ENCODE data around the gene CACNA1C. TPM values are rescaled to one million over a fixed set of nuclear protein-coding genes. Genes with fewer than 3 reads are reported as not detected.

CACNA1C gene
- total RNA-seq, 3 donors from 2014 or later = 2.6 to 11.8 (median 9.5) TPM

DNA sequence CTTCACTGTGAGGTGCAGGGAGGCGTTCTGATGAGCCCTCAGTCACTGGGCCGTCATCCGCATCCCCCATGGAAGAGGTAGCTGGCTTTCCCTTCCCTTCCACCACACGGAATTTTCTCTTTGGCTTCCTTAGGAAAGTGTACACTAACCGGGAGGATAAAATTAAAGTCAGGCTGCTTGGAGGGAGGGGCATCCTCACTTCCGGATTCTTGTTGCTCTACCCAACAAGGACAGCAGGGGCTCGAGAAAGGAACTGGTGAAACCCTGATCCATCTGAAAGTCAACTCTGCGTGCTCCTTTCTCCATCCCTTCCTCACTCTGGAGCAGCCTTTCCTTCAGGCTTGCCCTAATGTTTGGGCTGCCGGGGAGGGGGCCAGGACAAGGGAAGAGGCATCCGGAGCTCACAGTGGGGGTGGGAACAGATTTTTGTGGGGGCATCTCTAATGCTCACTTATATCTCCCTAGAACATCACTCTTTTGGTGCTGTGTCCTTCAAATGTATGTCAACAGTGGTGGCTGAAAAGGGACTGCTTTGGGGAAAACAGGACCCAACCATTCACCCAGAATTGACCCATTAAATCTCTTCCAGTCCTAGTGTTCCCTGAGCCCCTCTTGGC lies 640.6 kb downstream of the CACNA1C start:
- Histone ChIP-seq H3K9me3 (no peaks in the 10 kb centered on the region), H3K36me3 (no peaks in the 10 kb centered on the region), H3K27me3 (no peaks in the 10 kb centered on the region), H3K27ac (no peak overlapping the region), H3K4me1 (no peaks in the 10 kb centered on the region), H3K4me3 (no peak overlapping the region)
- DNase-seq (ENCODE audit: low spot score in 2 of 2) = no peak
- intact Hi-C loops (cut with DNase I; ENCODE audit: low total_unique reads) = no loop called here
- TF ChIP-seq, protein P1, sequence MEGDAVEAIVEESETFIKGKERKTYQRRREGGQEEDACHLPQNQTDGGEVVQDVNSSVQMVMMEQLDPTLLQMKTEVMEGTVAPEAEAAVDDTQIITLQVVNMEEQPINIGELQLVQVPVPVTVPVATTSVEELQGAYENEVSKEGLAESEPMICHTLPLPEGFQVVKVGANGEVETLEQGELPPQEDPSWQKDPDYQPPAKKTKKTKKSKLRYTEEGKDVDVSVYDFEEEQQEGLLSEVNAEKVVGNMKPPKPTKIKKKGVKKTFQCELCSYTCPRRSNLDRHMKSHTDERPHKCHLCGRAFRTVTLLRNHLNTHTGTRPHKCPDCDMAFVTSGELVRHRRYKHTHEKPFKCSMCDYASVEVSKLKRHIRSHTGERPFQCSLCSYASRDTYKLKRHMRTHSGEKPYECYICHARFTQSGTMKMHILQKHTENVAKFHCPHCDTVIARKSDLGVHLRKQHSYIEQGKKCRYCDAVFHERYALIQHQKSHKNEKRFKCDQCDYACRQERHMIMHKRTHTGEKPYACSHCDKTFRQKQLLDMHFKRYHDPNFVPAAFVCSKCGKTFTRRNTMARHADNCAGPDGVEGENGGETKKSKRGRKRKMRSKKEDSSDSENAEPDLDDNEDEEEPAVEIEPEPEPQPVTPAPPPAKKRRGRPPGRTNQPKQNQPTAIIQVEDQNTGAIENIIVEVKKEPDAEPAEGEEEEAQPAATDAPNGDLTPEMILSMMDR (IDR thresholded peaks at IDR 0.05) = no peak
- TF ChIP-seq POLR2A (IDR thresholded peaks at IDR 0.05) (no peak), POLR2AphosphoS5 (IDR thresholded peaks at IDR 0.05) (no peak)

DNA sequence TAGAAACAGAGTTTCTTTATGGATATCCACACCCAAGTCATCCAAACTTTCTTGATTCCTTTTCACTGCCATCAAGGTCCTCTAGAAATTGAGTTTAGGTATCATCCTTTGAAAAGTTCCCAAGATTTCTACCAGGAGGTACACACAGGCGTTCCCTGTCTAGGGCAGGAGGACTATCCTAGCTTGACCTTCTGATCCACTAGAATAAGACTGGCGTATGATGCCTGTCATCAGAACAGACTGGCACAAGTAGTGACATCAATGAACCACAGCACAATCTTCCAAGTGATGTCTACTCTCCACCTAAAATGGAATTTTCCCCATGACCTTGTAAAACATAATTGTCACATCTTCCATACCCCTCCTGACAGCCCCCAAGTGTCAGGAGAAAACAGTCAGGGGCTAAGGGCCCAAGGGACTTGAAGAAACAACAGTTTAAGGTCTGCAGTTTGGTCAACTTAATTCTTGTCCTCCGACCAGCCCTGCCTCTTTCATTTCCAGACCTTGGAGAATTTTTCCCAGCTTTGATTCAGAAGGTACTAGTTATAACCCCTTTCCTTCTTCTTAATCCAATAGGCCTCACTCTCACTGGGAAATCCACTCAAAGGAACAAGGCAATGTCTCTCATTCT lies 641.3 kb downstream of the CACNA1C start:
- no peak for DNase-seq (ENCODE audit: low spot score in 2 of 2)
- intact Hi-C loops (cut with DNase I; ENCODE audit: low total_unique reads) = no loop called here
- TF ChIP-seq POLR2AphosphoS5 (IDR thresholded peaks at IDR 0.05) = no peak
- TF ChIP-seq POLR2A (IDR thresholded peaks at IDR 0.05) = no peak
- TF ChIP-seq, protein P1 (IDR thresholded peaks at IDR 0.05) = no peak
- Histone ChIP-seq H3K36me3 (no peaks in the 10 kb centered on the region), H3K4me1 (no peaks in the 10 kb centered on the region), H3K4me3 (no peak overlapping the region), H3K9me3 (no peaks in the 10 kb centered on the region), H3K27me3 (no peaks in the 10 kb centered on the region), H3K27ac (no peak overlapping the region)

DNA sequence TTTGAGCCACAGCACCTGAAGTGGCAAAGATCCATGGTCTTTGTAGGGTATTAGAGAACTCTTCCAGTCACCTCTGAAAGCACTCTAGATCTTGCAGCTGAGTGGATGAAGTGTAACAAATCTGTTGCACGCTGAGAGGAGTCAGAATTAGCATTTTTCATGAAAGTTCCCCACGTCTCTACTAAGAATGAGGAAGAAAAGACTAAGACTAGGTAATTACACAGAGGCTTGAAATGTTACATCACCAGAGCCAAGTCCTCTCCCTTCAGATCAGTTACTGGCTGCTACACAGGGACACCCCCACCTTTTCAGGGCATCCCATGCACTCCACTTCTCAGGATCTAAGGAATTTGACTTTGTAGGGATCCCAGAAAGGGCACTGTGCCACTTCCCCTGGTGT lies 643.3 kb downstream of the CACNA1C start:
- DNase-seq (ENCODE audit: low spot score in 2 of 2) = no peak
- TF ChIP-seq, protein P1 (IDR thresholded peaks at IDR 0.05) = no peak
- TF ChIP-seq POLR2AphosphoS5 (IDR thresholded peaks at IDR 0.05) (no peak), POLR2A (IDR thresholded peaks at IDR 0.05) (no peak)
- Histone ChIP-seq H3K4me3 (no peak overlapping the region), H3K27me3 (no peaks in the 10 kb centered on the region), H3K27ac (no peak overlapping the region), H3K36me3 (no peaks in the 10 kb centered on the region), H3K4me1 (no peaks in the 10 kb centered on the region), H3K9me3 (no peaks in the 10 kb centered on the region)
- intact Hi-C loops (cut with DNase I; ENCODE audit: low total_unique reads) = no loop called here

DNA sequence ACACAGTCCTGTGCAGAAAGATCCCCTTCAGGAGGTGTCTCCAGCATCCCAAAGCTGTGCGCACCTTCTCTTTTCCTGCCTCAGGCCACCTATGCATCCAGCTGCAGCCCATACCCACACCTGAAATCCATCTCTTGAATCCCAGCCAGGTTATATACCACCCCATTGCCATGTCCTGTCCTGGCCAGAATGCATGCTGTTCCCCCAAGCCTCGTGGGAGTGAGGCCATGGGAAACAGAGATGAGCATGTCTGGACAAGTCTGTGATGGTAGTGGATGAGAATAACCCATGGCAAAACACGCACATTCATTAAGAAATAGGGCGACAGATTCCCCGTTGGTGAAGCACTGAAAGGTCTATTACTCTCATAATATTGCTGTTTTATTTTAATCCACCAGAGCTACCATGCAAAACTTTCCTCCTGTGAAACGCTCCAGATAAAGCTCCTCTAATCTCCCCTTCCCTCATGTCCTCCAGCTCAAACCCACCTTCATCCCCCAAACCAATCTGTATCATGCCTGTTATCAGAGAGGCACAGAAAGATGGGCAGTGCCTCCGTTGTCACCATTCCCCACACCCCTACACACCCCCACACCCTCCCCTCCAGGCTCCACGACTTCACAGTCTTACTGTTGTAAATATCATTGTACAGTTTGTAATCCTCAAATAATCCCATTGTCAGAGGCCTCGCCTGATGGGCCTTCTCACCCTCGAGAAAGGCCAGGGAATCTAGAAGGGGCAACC lies 644.4 kb downstream of the CACNA1C start:
- Histone ChIP-seq H3K27me3 (no peaks in the 10 kb centered on the region), H3K36me3 (no peaks in the 10 kb centered on the region), H3K27ac (no peak overlapping the region), H3K4me3 (no peak overlapping the region), H3K9me3 (no peaks in the 10 kb centered on the region), H3K4me1 (no peaks in the 10 kb centered on the region)
- no peak for DNase-seq (ENCODE audit: low spot score in 2 of 2)
- TF ChIP-seq, protein P1 (IDR thresholded peaks at IDR 0.05) = no peak
- TF ChIP-seq POLR2A (IDR thresholded peaks at IDR 0.05) (no peak), POLR2AphosphoS5 (IDR thresholded peaks at IDR 0.05) (no peak)
- intact Hi-C loops (cut with DNase I; ENCODE audit: low total_unique reads) = no loop called here

DNA sequence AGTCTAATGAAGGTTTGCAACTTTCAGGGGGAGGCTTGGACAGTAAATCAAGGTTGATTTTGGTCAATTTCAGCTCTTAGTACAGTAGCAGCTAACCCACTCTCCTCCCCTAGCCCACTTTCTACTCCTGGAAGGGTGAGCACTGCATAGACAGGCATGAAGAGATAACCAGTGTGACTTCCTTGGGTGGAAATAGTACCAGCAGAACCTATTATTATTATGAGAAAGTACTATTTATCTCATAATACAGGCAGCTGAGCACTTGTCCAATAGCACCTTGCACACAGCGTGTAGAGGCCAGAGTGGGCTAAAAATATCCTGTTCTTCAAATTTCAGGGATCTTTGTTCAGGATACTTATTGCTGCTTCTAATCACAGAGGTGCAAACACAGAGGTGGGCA lies 645.8 kb downstream of the CACNA1C start:
- no peak for DNase-seq (ENCODE audit: low spot score in 2 of 2)
- H3K9me3 ChIP-seq = no peaks in the 10 kb centered on the region

More for the DNA sequence above, 645.8 kb downstream of the CACNA1C start:
- Histone ChIP-seq H3K36me3 (no peaks in the 10 kb centered on the region), H3K4me1 (no peaks in the 10 kb centered on the region), H3K4me3 (no peak overlapping the region), H3K27ac (no peak overlapping the region), H3K27me3 (no peaks in the 10 kb centered on the region)
- intact Hi-C loops (cut with DNase I; ENCODE audit: low total_unique reads) = no loop called here
- no peak for TF ChIP-seq POLR2A (IDR thresholded peaks at IDR 0.05)
- TF ChIP-seq, protein P1 (IDR thresholded peaks at IDR 0.05) = no peak
- no peak for TF ChIP-seq POLR2AphosphoS5 (IDR thresholded peaks at IDR 0.05)
